ENCODE data around the gene TAX1BP1. TPM values are rescaled to one million over a fixed set of nuclear protein-coding genes. Genes with fewer than 3 reads are reported as not detected.

TAX1BP1 gene
- polyA plus RNA-seq, 1 donor, result 93.9 TPM

DNA sequence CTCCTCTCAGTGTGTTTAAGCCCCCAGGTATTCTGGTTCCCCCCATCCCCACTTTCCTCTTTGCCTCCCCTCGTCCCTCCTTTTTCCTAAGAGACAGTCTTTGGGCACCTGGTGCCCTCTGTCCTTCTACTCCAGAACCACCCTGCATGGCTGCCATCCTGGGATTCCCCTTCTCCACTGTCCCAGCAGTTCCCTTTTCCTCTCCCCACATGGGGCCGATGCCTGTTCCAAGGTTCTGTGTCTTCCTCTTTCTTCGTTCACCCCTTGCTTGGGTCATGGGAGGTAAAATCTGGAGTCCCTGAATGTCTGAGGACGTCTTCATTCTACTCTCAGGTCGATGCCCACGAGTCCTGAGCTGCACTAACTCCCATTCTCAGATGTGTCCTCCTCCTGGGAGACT is 120.8 kb downstream of the TAX1BP1 start:
- H3K27ac ChIP-seq (ENCODE audit: low read length), result no peak overlapping the region
- no peak for DNase-seq
- no peaks in the 10 kb centered on the region for H3K4me1 ChIP-seq (ENCODE audit: control insufficient read depth, insufficient read depth, low read length)
- no peaks in the 10 kb centered on the region for H3K9me3 ChIP-seq (ENCODE audit: control insufficient read depth, low read depth, low read length)
- H3K36me3 ChIP-seq (ENCODE audit: control insufficient read depth, insufficient read depth, low read length), result no peaks in the 10 kb centered on the region
- no peaks in the 10 kb centered on the region for H3K27me3 ChIP-seq (ENCODE audit: control insufficient read depth, insufficient read depth, low read length)
- no peak overlapping the region for H3K4me3 ChIP-seq (ENCODE audit: low read length)
- 100% methylated on average over 1 of the region's 6 CpGs for WGBS (ENCODE audit: insufficient coverage, low lambda C conversion rate)

- Histone ChIP-seq H3K4me3 (ENCODE audit: low read length) (no peak overlapping the region), H3K27me3 (ENCODE audit: control insufficient read depth, insufficient read depth, low read length) (no peaks in the 10 kb centered on the region), H3K36me3 (ENCODE audit: control insufficient read depth, insufficient read depth, low read length) (no peaks in the 10 kb centered on the region), H3K9me3 (ENCODE audit: control insufficient read depth, low read depth, low read length) (no peaks in the 10 kb centered on the region), H3K4me1 (ENCODE audit: control insufficient read depth, insufficient read depth, low read length) (no peaks in the 10 kb centered on the region), H3K27ac (ENCODE audit: low read length) (no peak overlapping the region)
- WGBS (ENCODE audit: insufficient coverage, low lambda C conversion rate), result no CpG with 5 or more reads among the region's 3 CpGs
- DNase-seq, result no peak
Observed at GRCh38 chr7:27861747-27862146, 121.8 kb downstream of the TAX1BP1 start.

DNA sequence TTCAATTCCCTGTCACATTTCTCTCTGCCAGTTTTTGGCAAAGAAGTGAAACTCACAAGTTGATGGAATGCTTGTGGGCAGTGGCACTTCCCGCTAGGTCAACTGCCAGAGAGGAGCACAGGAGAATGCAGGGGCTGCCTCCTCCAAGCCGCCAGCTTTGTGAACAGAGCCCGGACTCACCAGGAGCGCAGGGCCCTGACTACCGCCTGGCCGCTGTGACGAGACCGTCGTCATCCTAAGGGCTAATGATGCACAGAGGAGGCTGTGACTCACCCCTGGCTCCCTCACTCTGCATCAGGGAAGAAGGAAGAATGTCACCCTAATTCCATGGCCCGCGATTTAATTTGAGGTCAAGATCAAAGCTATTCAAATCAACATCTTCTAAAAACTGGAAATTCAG is 123.9 kb downstream of the TAX1BP1 start:
- H3K4me1 ChIP-seq (ENCODE audit: control insufficient read depth, insufficient read depth, low read length), result no peaks in the 10 kb centered on the region
- H3K9me3 ChIP-seq (ENCODE audit: control insufficient read depth, low read depth, low read length), result no peaks in the 10 kb centered on the region
- H3K27me3 ChIP-seq (ENCODE audit: control insufficient read depth, insufficient read depth, low read length), result no peaks in the 10 kb centered on the region
- DNase-seq, result no peak
- no peak overlapping the region for H3K4me3 ChIP-seq (ENCODE audit: low read length)
- WGBS (ENCODE audit: insufficient coverage, low lambda C conversion rate), result no CpG with 5 or more reads among the region's 11 CpGs
- no peak overlapping the region for H3K27ac ChIP-seq (ENCODE audit: low read length)
- no peaks in the 10 kb centered on the region for H3K36me3 ChIP-seq (ENCODE audit: control insufficient read depth, insufficient read depth, low read length)

GRCh38 chr7:27866256-27866655 is 126.3 kb downstream of the TAX1BP1 start:
- WGBS (ENCODE audit: insufficient coverage, low lambda C conversion rate), result 80% methylated on average over 1 of the region's 2 CpGs
- H3K4me3 ChIP-seq (ENCODE audit: low read length), result no peak overlapping the region
- H3K4me1 ChIP-seq (ENCODE audit: control insufficient read depth, insufficient read depth, low read length), result no peaks in the 10 kb centered on the region
- H3K27ac ChIP-seq (ENCODE audit: low read length), result no peak overlapping the region
- no peaks in the 10 kb centered on the region for H3K36me3 ChIP-seq (ENCODE audit: control insufficient read depth, insufficient read depth, low read length)
- H3K27me3 ChIP-seq (ENCODE audit: control insufficient read depth, insufficient read depth, low read length), result no peaks in the 10 kb centered on the region
- DNase-seq, result no peak
- H3K9me3 ChIP-seq (ENCODE audit: control insufficient read depth, low read depth, low read length), result no peaks in the 10 kb centered on the region

DNA sequence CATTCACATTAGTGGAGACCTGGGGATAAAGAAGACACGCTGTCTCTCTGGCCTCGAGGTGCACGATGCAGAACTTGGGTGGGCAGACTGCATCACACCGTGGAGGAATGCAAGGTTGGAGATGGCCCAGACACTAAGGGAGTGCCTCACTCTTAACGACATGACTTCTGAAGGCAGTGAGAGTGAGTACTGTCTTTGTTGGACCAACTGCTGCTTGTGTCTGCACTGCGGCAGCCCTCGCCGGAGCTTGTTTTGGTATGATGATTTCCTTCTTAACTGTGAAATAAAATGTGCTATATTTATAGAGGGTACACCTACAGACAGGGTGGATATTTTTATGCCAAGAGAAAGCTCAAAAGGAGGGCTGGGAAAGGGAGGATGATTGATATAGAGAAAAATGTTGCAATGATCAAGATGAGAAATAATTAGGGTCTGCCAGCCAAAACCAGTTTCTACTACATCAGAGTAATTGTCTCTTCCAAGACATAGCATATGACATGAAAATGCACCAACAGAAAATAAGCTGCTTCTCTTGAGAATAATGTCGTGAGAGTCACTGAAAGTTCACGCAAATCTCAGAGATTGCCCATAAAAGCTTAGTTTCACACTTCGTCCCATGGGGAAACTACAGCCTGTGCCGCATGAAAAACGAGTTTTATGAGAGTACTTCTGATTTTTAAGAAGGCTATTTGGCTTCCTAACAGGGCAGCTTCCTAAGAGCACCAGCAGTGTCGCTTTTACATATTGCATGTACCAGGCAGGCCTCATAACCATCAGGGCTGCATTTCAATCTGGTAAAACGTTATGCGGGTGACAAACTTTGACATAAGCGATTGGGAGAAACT is 127.1 kb downstream of the TAX1BP1 start:
- 100% methylated on average over 2 of the region's 17 CpGs for WGBS (ENCODE audit: insufficient coverage, low lambda C conversion rate)
- no peak for DNase-seq
- H3K9me3 ChIP-seq (ENCODE audit: control insufficient read depth, low read depth, low read length), result no peaks in the 10 kb centered on the region
- no peaks in the 10 kb centered on the region for H3K27me3 ChIP-seq (ENCODE audit: control insufficient read depth, insufficient read depth, low read length)
- H3K4me1 ChIP-seq (ENCODE audit: control insufficient read depth, insufficient read depth, low read length), result no peaks in the 10 kb centered on the region
- no peaks in the 10 kb centered on the region for H3K36me3 ChIP-seq (ENCODE audit: control insufficient read depth, insufficient read depth, low read length)
- H3K4me3 ChIP-seq (ENCODE audit: low read length), result no peak overlapping the region
- H3K27ac ChIP-seq (ENCODE audit: low read length), result no peak overlapping the region

- Histone ChIP-seq H3K27ac (ENCODE audit: low read length) (no peak overlapping the region), H3K27me3 (ENCODE audit: control insufficient read depth, insufficient read depth, low read length) (no peaks in the 10 kb centered on the region), H3K4me1 (ENCODE audit: control insufficient read depth, insufficient read depth, low read length) (no peaks in the 10 kb centered on the region), H3K36me3 (ENCODE audit: control insufficient read depth, insufficient read depth, low read length) (no peaks in the 10 kb centered on the region), H3K9me3 (ENCODE audit: control insufficient read depth, low read depth, low read length) (no peaks in the 10 kb centered on the region), H3K4me3 (ENCODE audit: low read length) (no peak overlapping the region)
- no peak for DNase-seq
- no CpG with 5 or more reads among the region's 15 CpGs for WGBS (ENCODE audit: insufficient coverage, low lambda C conversion rate)
Observed at GRCh38 chr7:27868131-27868550, 128.2 kb downstream of the TAX1BP1 start.

GRCh38 chr7:27869056-27869455 is 129.1 kb downstream of the TAX1BP1 start:
- DNase-seq, result no peak
- no peak overlapping the region for H3K4me3 ChIP-seq (ENCODE audit: low read length)
- 93% methylated on average over 3 of the region's 7 CpGs for WGBS (ENCODE audit: insufficient coverage, low lambda C conversion rate)
- no peak overlapping the region for H3K27ac ChIP-seq (ENCODE audit: low read length)
- H3K9me3 ChIP-seq (ENCODE audit: control insufficient read depth, low read depth, low read length), result no peaks in the 10 kb centered on the region
- no peaks in the 10 kb centered on the region for H3K27me3 ChIP-seq (ENCODE audit: control insufficient read depth, insufficient read depth, low read length)
- H3K4me1 ChIP-seq (ENCODE audit: control insufficient read depth, insufficient read depth, low read length), result no peaks in the 10 kb centered on the region
- no peaks in the 10 kb centered on the region for H3K36me3 ChIP-seq (ENCODE audit: control insufficient read depth, insufficient read depth, low read length)

DNA sequence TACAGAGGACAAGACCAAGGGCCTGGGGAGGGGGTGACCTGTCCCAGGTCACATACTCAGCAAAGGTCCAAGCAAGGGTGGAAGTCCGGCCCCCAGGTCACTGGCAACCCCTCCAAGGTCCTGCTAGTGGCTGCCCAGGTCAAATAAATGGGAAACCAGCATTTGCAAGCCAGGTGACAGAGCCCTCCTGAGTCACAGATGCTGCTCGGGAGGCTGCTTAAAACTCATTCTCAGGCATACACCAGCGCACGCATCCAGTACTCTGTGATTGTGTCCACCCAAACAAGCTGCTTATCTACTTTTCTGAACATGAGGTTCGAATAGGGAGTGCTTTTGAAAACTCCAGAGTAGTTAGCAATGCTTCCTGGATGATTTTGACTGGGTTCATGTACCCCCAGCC is 130.6 kb downstream of the TAX1BP1 start:
- H3K27ac ChIP-seq (ENCODE audit: low read length), result no peak overlapping the region
- H3K4me1 ChIP-seq (ENCODE audit: control insufficient read depth, insufficient read depth, low read length), result no peaks in the 10 kb centered on the region
- no CpG with 5 or more reads among the region's 5 CpGs for WGBS (ENCODE audit: insufficient coverage, low lambda C conversion rate)
- no peak overlapping the region for H3K4me3 ChIP-seq (ENCODE audit: low read length)
- no peaks in the 10 kb centered on the region for H3K9me3 ChIP-seq (ENCODE audit: control insufficient read depth, low read depth, low read length)
- no peaks in the 10 kb centered on the region for H3K27me3 ChIP-seq (ENCODE audit: control insufficient read depth, insufficient read depth, low read length)
- H3K36me3 ChIP-seq (ENCODE audit: control insufficient read depth, insufficient read depth, low read length), result no peaks in the 10 kb centered on the region
- no peak for DNase-seq

DNA sequence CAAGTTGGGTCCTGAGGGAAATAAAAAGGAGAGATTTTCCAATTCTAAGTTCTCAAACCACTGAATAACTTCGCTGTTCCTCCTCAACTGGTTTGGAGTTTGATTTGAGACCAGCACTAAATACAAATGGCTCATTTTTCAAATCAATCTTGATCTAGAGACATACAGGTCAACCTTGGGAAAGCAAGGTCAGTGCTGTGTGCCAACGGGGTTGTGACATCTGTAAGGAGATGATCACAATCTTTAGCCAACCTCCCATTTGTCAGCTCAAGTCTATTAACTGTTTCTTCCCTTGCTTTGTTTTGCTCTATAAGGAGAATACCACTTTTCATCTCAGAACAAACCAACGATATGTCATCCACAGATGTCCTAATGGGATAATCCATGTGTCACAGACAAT is 131.1 kb downstream of the TAX1BP1 start:
- Histone ChIP-seq H3K4me3 (ENCODE audit: low read length) (no peak overlapping the region), H3K27me3 (ENCODE audit: control insufficient read depth, insufficient read depth, low read length) (no peaks in the 10 kb centered on the region), H3K36me3 (ENCODE audit: control insufficient read depth, insufficient read depth, low read length) (no peaks in the 10 kb centered on the region), H3K9me3 (ENCODE audit: control insufficient read depth, low read depth, low read length) (no peaks in the 10 kb centered on the region), H3K4me1 (ENCODE audit: control insufficient read depth, insufficient read depth, low read length) (no peaks in the 10 kb centered on the region), H3K27ac (ENCODE audit: low read length) (no peak overlapping the region)
- no peak for DNase-seq
- 100% methylated on average over 1 of the region's 3 CpGs for WGBS (ENCODE audit: insufficient coverage, low lambda C conversion rate)

DNA sequence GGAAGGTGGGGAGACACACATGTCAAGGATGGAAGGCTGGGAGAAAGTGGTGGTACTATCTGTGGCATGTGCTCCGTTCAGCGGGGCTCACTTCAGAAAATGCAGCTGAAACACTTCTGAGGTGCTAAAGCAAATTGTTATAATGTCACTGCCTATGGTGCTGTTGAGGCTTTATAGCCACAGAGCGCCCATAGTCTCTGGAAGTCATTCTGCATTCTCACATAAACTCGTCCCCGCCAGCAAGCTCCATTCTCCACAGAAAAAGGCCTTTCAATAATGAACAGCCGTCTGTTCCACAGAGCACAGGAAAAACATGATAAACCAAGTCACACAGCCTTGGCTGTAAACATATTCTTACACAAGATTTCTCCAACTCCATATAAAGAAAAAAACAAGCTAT is 131.9 kb downstream of the TAX1BP1 start:
- WGBS (ENCODE audit: insufficient coverage, low lambda C conversion rate), result 100% methylated on average over 1 of the region's 6 CpGs
- Histone ChIP-seq H3K27ac (ENCODE audit: low read length) (no peak overlapping the region), H3K9me3 (ENCODE audit: control insufficient read depth, low read depth, low read length) (no peaks in the 10 kb centered on the region)

More for the DNA sequence above, 131.9 kb downstream of the TAX1BP1 start:
- Histone ChIP-seq H3K36me3 (ENCODE audit: control insufficient read depth, insufficient read depth, low read length) (no peaks in the 10 kb centered on the region), H3K27me3 (ENCODE audit: control insufficient read depth, insufficient read depth, low read length) (no peaks in the 10 kb centered on the region), H3K4me3 (ENCODE audit: low read length) (no peak overlapping the region), H3K4me1 (ENCODE audit: control insufficient read depth, insufficient read depth, low read length) (no peaks in the 10 kb centered on the region)
- DNase-seq, result no peak
